Activated CD4-positive, alpha-beta T cell treated with anti-CD3 and anti-CD28 coated beads, Interleukin-2, amount 10 ng/mL, durations not matched to agents 24 days and 14 days (primary cell): ENCODE data around the gene LRRC55. TPM values are rescaled to one million over a fixed set of nuclear protein-coding genes. Genes with fewer than 3 reads are reported as not detected.

Source experiments
- DNase-seq: peaks from one replicate; pipeline ENCODE4 v3.0.0; 2022
- H3K27ac Mint-ChIP-seq: one replicate; pipeline ENCODE4 v1.8.0; 2022; ENCODE audit warnings: mild to moderate bottlenecking, mixed read lengths
- H3K27me3 Mint-ChIP-seq: one replicate; pipeline ENCODE4 v1.8.0; 2022; ENCODE audit warnings: mixed read lengths
- H3K36me3 Mint-ChIP-seq: one replicate; pipeline ENCODE4 v1.8.0; 2022; ENCODE audit warnings: low read depth, mild to moderate bottlenecking, mixed read lengths
- H3K4me1 Mint-ChIP-seq: one replicate; pipeline ENCODE4 v1.8.0; 2021; ENCODE audit warnings: mixed read lengths
- H3K4me3 Mint-ChIP-seq: one replicate; pipeline ENCODE4 v1.8.0; 2022; ENCODE audit warnings: mild to moderate bottlenecking, moderate library complexity, mixed read lengths
- H3K9me3 Mint-ChIP-seq: one replicate; pipeline ENCODE4 v1.8.0; 2021; ENCODE audit warnings: mixed read lengths
- intact Hi-C: fragments of 100-400 bp; cut with micrococcal nuclease; formaldehyde crosslinking; loops from one replicate; pipeline ENCODE4 v1.15.1; 2023
- total RNA-seq: library from RNA; stranded (reverse); gene quantifications from 2 replicates; pipeline ENCODE4 v1.2.3, GENCODE V29; 2022

Gene LRRC55
- total RNA-seq, result not detected in 2 replicates

DNA sequence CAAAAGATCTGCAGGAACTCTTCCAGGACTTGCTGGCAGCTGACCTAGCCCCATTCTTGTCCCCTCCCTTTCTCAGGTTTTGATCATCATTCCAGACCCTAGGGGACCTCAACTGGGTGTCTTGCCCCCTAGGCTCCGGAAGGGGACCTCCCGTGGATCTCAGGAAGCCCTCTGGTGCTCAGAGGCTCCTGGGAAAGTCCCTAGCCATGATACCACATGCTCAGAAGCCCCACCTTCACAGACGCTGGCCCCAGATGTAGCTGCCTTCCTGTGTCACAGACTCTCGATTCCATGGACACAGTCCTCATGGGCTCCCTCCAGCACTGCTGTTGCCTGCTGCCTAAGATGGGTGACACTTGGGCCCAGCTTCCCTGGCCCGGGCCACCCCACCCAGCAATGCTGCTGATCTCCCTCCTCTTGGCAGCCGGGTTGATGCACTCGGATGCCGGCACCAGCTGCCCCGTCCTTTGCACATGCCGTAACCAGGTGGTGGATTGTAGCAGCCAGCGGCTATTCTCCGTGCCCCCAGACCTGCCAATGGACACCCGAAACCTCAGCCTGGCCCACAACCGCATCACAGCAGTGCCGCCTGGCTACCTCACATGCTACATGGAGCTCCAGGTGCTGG is at the start of gene LRRC55:
LRRC55 (plus strand) TSS at position 276 of the 628 bp plus-strand sequence; CDS start at position 346, 70 bp downstream.
- Mint-ChIP-seq H3K36me3 (no peaks in the 10 kb centered on the region), H3K4me1 (no peaks in the 10 kb centered on the region), H3K27me3 (peaks cover 23% of the 10 kb centered on the region), H3K27ac (no peak within 1 kb of the TSS), H3K9me3 (no peaks in the 10 kb centered on the region), H3K4me3 (no peak within 1 kb of the TSS)
- DNase-seq, result no peak
- intact Hi-C loops, result no loop called here

DNA sequence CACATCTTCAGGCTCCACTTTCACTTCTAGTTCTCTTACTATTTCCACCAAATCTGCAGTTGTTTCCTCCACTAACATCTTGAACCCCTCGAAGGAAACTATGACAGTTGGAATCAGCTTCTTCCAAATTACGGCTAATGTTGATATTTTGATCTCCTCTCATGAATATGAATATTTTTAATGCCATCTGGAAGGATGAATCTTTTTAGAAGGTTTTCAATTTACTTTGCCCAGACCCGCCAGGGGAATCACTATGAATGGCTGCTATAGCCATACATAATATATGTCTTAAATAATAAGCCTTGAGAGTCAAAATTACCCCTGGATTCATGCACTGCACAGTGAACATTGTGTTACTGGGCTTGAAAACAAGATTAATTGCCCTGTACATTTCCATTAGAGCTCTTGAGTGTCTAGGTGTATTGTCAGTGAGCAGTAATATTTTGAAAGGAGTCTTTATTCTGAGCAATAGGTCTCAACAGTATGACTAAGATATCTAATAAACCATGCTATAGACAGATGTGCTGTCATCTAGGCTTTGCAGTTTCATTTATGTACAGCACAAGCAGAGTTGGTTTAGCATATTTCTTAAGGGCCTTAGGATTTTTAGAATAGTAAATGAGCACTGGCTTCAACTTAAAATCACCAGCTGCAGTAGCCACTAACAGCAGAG is 48.3 kb upstream of the LRRC55 start:
- no peak overlapping the region for H3K27ac Mint-ChIP-seq
- H3K9me3 Mint-ChIP-seq, result no peaks in the 10 kb centered on the region
- DNase-seq, result no peak
- intact Hi-C loops, result no loop called here
- no peaks in the 10 kb centered on the region for H3K4me1 Mint-ChIP-seq
- H3K27me3 Mint-ChIP-seq, result no peaks in the 10 kb centered on the region
- H3K4me3 Mint-ChIP-seq, result no peak overlapping the region
- H3K36me3 Mint-ChIP-seq, result no peaks in the 10 kb centered on the region

DNA sequence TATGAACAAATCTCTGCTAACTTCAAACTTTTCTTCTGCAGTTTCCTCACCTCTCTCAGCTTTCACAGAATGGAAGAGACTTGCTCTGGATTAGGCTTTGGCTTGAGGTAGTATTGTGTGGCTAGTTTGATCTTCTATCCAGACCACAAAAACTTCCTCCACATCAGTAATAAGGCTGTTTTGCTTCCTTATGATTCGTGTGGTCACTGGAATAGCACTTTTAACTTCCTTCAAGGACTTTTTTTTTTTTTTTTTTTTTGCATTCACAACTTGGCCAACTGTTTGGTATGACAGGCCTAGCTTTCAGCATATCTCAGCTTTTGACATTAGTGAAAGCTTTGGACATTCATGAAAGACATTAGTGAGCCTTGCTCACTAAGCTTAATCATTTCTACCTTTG is 47.5 kb upstream of the LRRC55 start:
- Mint-ChIP-seq H3K36me3 (no peaks in the 10 kb centered on the region), H3K27ac (no peak overlapping the region), H3K27me3 (no peaks in the 10 kb centered on the region), H3K9me3 (no peaks in the 10 kb centered on the region), H3K4me3 (no peak overlapping the region), H3K4me1 (no peaks in the 10 kb centered on the region)
- intact Hi-C loops, result no loop called here
- no peak for DNase-seq

DNA sequence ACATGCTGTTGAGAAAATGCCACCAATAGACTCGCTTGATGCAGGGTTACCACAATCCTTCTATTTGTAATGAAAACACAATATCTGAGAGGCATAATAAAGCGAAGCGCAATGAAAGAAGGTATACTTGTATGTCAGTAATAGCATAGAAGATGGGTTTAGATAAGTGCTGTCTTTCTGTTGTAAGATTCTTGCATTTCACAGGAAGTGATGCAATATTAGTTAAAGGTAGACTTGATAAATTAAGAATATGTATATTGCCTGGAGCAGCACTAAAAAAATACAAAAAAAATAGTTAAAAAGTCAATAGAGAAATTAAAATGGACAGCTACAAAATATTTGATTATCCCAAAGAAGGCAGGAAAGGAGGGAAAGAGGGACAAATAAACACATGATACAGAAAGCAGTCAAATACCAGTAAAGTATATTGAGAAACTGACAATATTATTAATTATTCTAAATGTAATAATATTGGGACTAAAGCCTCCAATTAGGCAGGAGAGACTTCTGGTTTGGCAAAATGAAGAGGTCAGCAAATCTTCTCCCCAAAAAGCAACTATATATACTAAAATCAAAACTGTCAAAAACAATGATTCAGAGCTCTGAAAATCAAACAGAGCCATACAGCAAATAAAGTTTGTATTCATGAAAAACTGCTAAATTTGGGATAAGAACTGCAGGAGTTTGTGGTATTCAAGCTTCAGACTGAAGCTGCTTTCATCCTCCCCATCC is 46.6 kb upstream of the LRRC55 start:
- H3K4me1 Mint-ChIP-seq, result no peaks in the 10 kb centered on the region
- no peaks in the 10 kb centered on the region for H3K36me3 Mint-ChIP-seq
- H3K4me3 Mint-ChIP-seq, result no peak overlapping the region

DNA sequence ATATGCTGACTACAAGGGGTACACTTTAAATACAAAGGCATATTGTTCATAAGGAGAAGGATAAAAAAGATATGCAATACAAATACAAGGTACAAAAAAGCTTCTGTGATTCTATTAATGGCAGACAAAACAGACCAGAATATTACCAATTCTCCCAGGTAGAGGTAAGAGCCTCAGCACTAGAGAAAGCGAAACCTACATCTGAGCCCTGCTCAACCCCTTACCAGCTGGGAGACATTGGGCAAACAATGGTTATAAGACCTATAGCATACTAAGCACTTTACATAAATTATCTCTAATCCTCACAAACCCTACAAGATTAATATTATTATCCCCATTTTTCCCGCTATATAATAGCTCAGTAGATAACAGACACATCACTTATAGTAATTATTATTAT is 41.2 kb upstream of the LRRC55 start:
- Mint-ChIP-seq H3K4me3 (no peak overlapping the region), H3K27ac (no peak overlapping the region), H3K27me3 (peaks cover 4% of the 10 kb centered on the region), H3K36me3 (no peaks in the 10 kb centered on the region), H3K4me1 (no peaks in the 10 kb centered on the region), H3K9me3 (no peaks in the 10 kb centered on the region)
- DNase-seq, result no peak
- intact Hi-C loops, result no loop called here

More for the DNA sequence above, 46.6 kb upstream of the LRRC55 start:
- no peak overlapping the region for H3K27ac Mint-ChIP-seq
- intact Hi-C loops, result no loop called here
- H3K27me3 Mint-ChIP-seq, result no peaks in the 10 kb centered on the region
- no peaks in the 10 kb centered on the region for H3K9me3 Mint-ChIP-seq
- no peak for DNase-seq

- H3K27ac Mint-ChIP-seq, result no peak overlapping the region
- no peak overlapping the region for H3K4me3 Mint-ChIP-seq
- no peaks in the 10 kb centered on the region for H3K9me3 Mint-ChIP-seq
- no peak for DNase-seq
- intact Hi-C loops, result no loop called here
- H3K27me3 Mint-ChIP-seq, result peaks cover 4% of the 10 kb centered on the region
- no peaks in the 10 kb centered on the region for H3K36me3 Mint-ChIP-seq
- no peaks in the 10 kb centered on the region for H3K4me1 Mint-ChIP-seq
Measured at GRCh38 chr11:57143459-57143858, 38.3 kb upstream of the LRRC55 start.

GRCh38 chr11:57144075-57144474 is 37.7 kb upstream of the LRRC55 start:
- H3K27ac Mint-ChIP-seq, result no peak overlapping the region
- no peak overlapping the region for H3K4me3 Mint-ChIP-seq
- H3K27me3 Mint-ChIP-seq, result peaks cover 4% of the 10 kb centered on the region
- no peaks in the 10 kb centered on the region for H3K9me3 Mint-ChIP-seq
- H3K36me3 Mint-ChIP-seq, result no peaks in the 10 kb centered on the region
- no peaks in the 10 kb centered on the region for H3K4me1 Mint-ChIP-seq
- intact Hi-C loops, result no loop called here
- DNase-seq, result no peak

- Mint-ChIP-seq H3K9me3 (no peaks in the 10 kb centered on the region), H3K27ac (no peak overlapping the region), H3K4me1 (no peaks in the 10 kb centered on the region), H3K27me3 (peaks cover 4% of the 10 kb centered on the region), H3K4me3 (no peak overlapping the region), H3K36me3 (no peaks in the 10 kb centered on the region)
- intact Hi-C loops, result no loop called here
- no peak for DNase-seq
Measured at GRCh38 chr11:57144531-57145320, 37.0 kb upstream of the LRRC55 start.

GRCh38 chr11:57146301-57146700 is 35.5 kb upstream of the LRRC55 start:
- no peak overlapping the region for H3K27ac Mint-ChIP-seq
- intact Hi-C loops, result no loop called here
- no peaks in the 10 kb centered on the region for H3K36me3 Mint-ChIP-seq
- H3K4me3 Mint-ChIP-seq, result no peak overlapping the region
- H3K4me1 Mint-ChIP-seq, result no peaks in the 10 kb centered on the region
- H3K27me3 Mint-ChIP-seq, result peaks cover 4% of the 10 kb centered on the region
- no peaks in the 10 kb centered on the region for H3K9me3 Mint-ChIP-seq
- no peak for DNase-seq

GRCh38 chr11:57148621-57149020 is 33.1 kb upstream of the LRRC55 start:
- Mint-ChIP-seq H3K9me3 (no peaks in the 10 kb centered on the region), H3K27me3 (peaks cover 4% of the 10 kb centered on the region), H3K4me3 (no peak overlapping the region), H3K36me3 (no peaks in the 10 kb centered on the region), H3K27ac (no peak overlapping the region), H3K4me1 (no peaks in the 10 kb centered on the region)
- intact Hi-C loops, result no loop called here
- no peak for DNase-seq

- H3K4me3 Mint-ChIP-seq, result no peak overlapping the region
- intact Hi-C loops, result no loop called here
Measured at GRCh38 chr11:57150454-57150917, 31.3 kb upstream of the LRRC55 start.

GRCh38 chr11:57152134-57152533 is 29.6 kb upstream of the LRRC55 start:
- H3K9me3 Mint-ChIP-seq, result no peaks in the 10 kb centered on the region

More at GRCh38 chr11:57150454-57150917, 31.3 kb upstream of the LRRC55 start:
- H3K9me3 Mint-ChIP-seq, result no peaks in the 10 kb centered on the region
- H3K27me3 Mint-ChIP-seq, result peaks cover 4% of the 10 kb centered on the region
- H3K27ac Mint-ChIP-seq, result no peak overlapping the region
- no peak for DNase-seq
- no peaks in the 10 kb centered on the region for H3K36me3 Mint-ChIP-seq
- no peaks in the 10 kb centered on the region for H3K4me1 Mint-ChIP-seq

DNA sequence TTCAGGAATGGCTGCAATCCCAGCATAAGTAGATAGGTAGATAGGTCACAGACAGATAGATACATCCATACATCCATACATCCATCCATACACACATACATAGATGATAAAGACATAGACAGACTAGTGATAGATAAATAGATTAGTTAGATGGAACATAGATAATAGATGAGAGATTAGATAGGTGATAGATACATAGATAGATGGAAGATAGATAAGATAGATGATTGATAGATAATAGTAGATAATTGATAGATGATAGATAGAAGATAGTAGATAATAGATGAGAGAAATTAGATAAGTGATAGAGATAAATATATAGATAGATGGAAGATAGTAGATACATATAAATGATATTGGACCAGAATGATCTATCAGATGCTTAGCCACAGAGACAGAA is 28.3 kb upstream of the LRRC55 start:
- intact Hi-C loops, result no loop called here
- H3K27me3 Mint-ChIP-seq, result peaks cover 5% of the 10 kb centered on the region
- no peaks in the 10 kb centered on the region for H3K36me3 Mint-ChIP-seq
- no peak for DNase-seq
- H3K4me1 Mint-ChIP-seq, result no peaks in the 10 kb centered on the region
- no peak overlapping the region for H3K27ac Mint-ChIP-seq
- H3K4me3 Mint-ChIP-seq, result no peak overlapping the region
- H3K9me3 Mint-ChIP-seq, result no peaks in the 10 kb centered on the region

More at GRCh38 chr11:57152134-57152533, 29.6 kb upstream of the LRRC55 start:
- Mint-ChIP-seq H3K36me3 (no peaks in the 10 kb centered on the region), H3K4me3 (no peak overlapping the region), H3K4me1 (no peaks in the 10 kb centered on the region), H3K27ac (no peak overlapping the region), H3K27me3 (peaks cover 5% of the 10 kb centered on the region)
- DNase-seq, result no peak
- intact Hi-C loops, result no loop called here
